GM12878 (cell line): ENCODE data around the gene SLC23A2. TPM values are rescaled to one million over a fixed set of nuclear protein-coding genes. Genes with fewer than 3 reads are reported as not detected.
A peak's percentile ranks its signal among the peaks of the same experiment; 100 is the strongest.

Experiments used
- ATAC-seq: fragments of 200-7000 bp; cut with Tn5 transposase; 3 replicates; pipeline ENCODE4 v1.9.1; 2020; ENCODE audit warnings: mild to moderate bottlenecking, moderate library complexity
- BruUV-seq: library from RNA; stranded (reverse); fragments of 400-500 nt; replicated peaks from 2 replicates; lab custom pipeline; 2021; lab: Mats Ljungman, UMichigan
- CTCF ChIA-PET: fragments of 300-600 bp; sonication (Branson Sonifier 250); formaldehyde crosslinking; extraction: SDS; loops from one replicate; lab custom pipeline; 2021; ENCODE audit warnings: inconsistent platforms; lab: Yijun Ruan, JAX
- POLR2A ChIA-PET: fragments of 350-600 bp; formaldehyde crosslinking; extraction: SDS; loops from one replicate; lab custom pipeline; 2021; ENCODE audit warnings: inconsistent platforms; lab: Charles Lee
- RAD21 ChIA-PET: fragments of 300-600 bp; sonication (Branson Sonifier 250); formaldehyde crosslinking; loops from one replicate; lab custom pipeline; 2023; ENCODE audit warnings: antibody characterized with exemption; ENCODE audit not compliant: unreplicated experiment; lab: Charles Lee
- SMC1A ChIA-PET: fragments of 300-600 bp; sonication (Branson Sonifier 250); formaldehyde crosslinking; loops from one replicate; lab custom pipeline; 2023; ENCODE audit not compliant: unreplicated experiment, uncharacterized antibody; lab: Charles Lee
- DNase-seq: peaks from one replicate; pipeline ENCODE4 v3.0.0-alpha.2; 2011; ENCODE audit warnings: low read depth, low spot score
- FAIRE-seq: peaks from 3 replicates; lab custom pipeline; 2011; peaks lifted over from hg19 to GRCh38; lab: Jason Lieb, UNC
- H2AFZ ChIP-seq: 2 replicates; pipeline ENCODE4 v1.6.0; 2011; ENCODE audit warnings: low read depth, low read length, control low read depth; ENCODE audit not compliant: control insufficient read depth
- H3K27ac ChIP-seq: 2 replicates; pipeline ENCODE4 v1.5.1; 2011; ENCODE audit warnings: control low read depth; ENCODE audit not compliant: control insufficient read depth, insufficient read depth
- H3K27me3 ChIP-seq, 2 experiments: replicated peaks in 1 of 2; 2 replicates each; pipeline versions ENCODE4 v1.6.0 to v1.6.1; 2011; ENCODE audit warnings: low read length in 1 of 2; ENCODE audit not compliant: control insufficient read depth in 2 of 2, insufficient read depth in 2 of 2
- H3K36me3 ChIP-seq, 2 experiments: 2 replicates each; pipeline ENCODE4 v1.5.1; 2011; ENCODE audit warnings: low read length in 1 of 2; ENCODE audit not compliant: control insufficient read depth in 2 of 2, insufficient read depth in 2 of 2
- H3K4me1 ChIP-seq: 2 replicates; pipeline ENCODE4 v1.6.1; 2011; ENCODE audit warnings: mild to moderate bottlenecking, low read length, moderate library complexity, mixed read lengths; ENCODE audit not compliant: control insufficient read depth, insufficient read depth
- H3K4me2 ChIP-seq: 2 replicates; pipeline ENCODE4 v1.6.0; 2011; ENCODE audit warnings: control low read depth; ENCODE audit not compliant: control insufficient read depth, insufficient read depth
- H3K4me3 ChIP-seq: fragments of 200-600 bp; sonication (generic); 2 replicates; pipeline ENCODE4 v1.5.1; 2016
- H3K79me2 ChIP-seq: 2 replicates; pipeline ENCODE4 v1.6.0; 2011; ENCODE audit warnings: low read length; ENCODE audit not compliant: control insufficient read depth, insufficient read depth
- H3K9ac ChIP-seq: 2 replicates; pipeline ENCODE4 v1.8.0; 2011; ENCODE audit warnings: low read length, control low read depth, mixed read lengths; ENCODE audit not compliant: control insufficient read depth, insufficient read depth
- H3K9me3 ChIP-seq: replicated peaks from 3 replicates; pipeline ENCODE4 v1.5.1; 2011; ENCODE audit warnings: mild to moderate bottlenecking, low read length; ENCODE audit not compliant: control insufficient read depth, insufficient read depth
- H4K20me1 ChIP-seq: 2 replicates; pipeline ENCODE4 v1.6.0; 2011; ENCODE audit not compliant: control insufficient read depth, insufficient read depth
- ATF2 ChIP-seq: IDR thresholded peaks from 2 replicates; pipeline ENCODE4 v1.6.1; 2012; ENCODE audit warnings: low read length, inconsistent platforms
- CEBPB ChIP-seq, 2 experiments: fragments of 150-350 bp in 1 of 2; IDR thresholded peaks; 2 replicates each; pipeline ENCODE4 v1.6.1; 2012 to 2014; ENCODE audit warnings: low read depth in 2 of 2, low read length in 2 of 2, borderline replicate concordance in 1 of 2, inconsistent platforms in 1 of 2
- CHD1 ChIP-seq: IDR thresholded peaks from 2 replicates; pipeline ENCODE4 v1.6.1; 2012; ENCODE audit warnings: low read depth, low read length, improper control_type of control experiment
- E4F1 ChIP-seq: fragments of 450-650 bp; IDR thresholded peaks from 2 replicates; pipeline ENCODE4 v1.6.1; 2018; ENCODE audit warnings: borderline replicate concordance, mild to moderate bottlenecking; ENCODE audit not compliant: partially characterized antibody
- IKZF1 ChIP-seq: fragments of 450-650 bp; conservative IDR thresholded peaks from 2 replicates; pipeline ENCODE4 v1.6.1; 2017; ENCODE audit warnings: antibody characterized with exemption, mild to moderate bottlenecking
- IRF4 ChIP-seq: IDR thresholded peaks from 2 replicates; pipeline ENCODE4 v1.6.1; 2011; ENCODE audit warnings: low read depth, low read length
- KAT2A ChIP-seq: conservative IDR thresholded peaks from 2 replicates; pipeline ENCODE4 v1.6.1; 2011; ENCODE audit warnings: low read depth, low read length; ENCODE audit not compliant: control insufficient read depth
- NR2C2 ChIP-seq: IDR thresholded peaks from 2 replicates; pipeline ENCODE4 v1.6.1; 2011; ENCODE audit warnings: borderline replicate concordance, low read depth; ENCODE audit not compliant: control insufficient read depth, insufficient read length
- RB1 ChIP-seq: fragments of 450-650 bp; formaldehyde crosslinking; IDR thresholded peaks from 2 replicates; pipeline ENCODE4 v1.6.1; 2017; ENCODE audit warnings: mild to moderate bottlenecking, borderline replicate concordance
- RFX5 ChIP-seq: IDR thresholded peaks from 2 replicates; pipeline ENCODE4 v1.6.1; 2011; ENCODE audit warnings: low read depth, low read length, improper control_type of control experiment
- SIN3A ChIP-seq: IDR thresholded peaks from 2 replicates; pipeline ENCODE4 v1.6.1; 2012; ENCODE audit warnings: low read depth, low read length, improper control_type of control experiment
- SIX5 ChIP-seq: IDR thresholded peaks from 2 replicates; pipeline ENCODE4 v1.6.1; 2011; ENCODE audit warnings: mild to moderate bottlenecking, low read depth, low read length, moderate library complexity; ENCODE audit not compliant: severe bottlenecking
- SKIL ChIP-seq: fragments of 450-650 bp; IDR thresholded peaks from 2 replicates; pipeline ENCODE4 v1.6.1; 2017; ENCODE audit warnings: mild to moderate bottlenecking, low read depth, inconsistent platforms; ENCODE audit not compliant: poor library complexity, severe bottlenecking
- SP1 ChIP-seq: IDR thresholded peaks from one replicate; pipeline ENCODE4 v1.6.1; 2011; ENCODE audit warnings: low read depth, low read length
- SUPT20H ChIP-seq: IDR thresholded peaks from 2 replicates; pipeline ENCODE4 v1.6.1; 2011; ENCODE audit warnings: low read depth, mild to moderate bottlenecking, low read length, moderate library complexity, borderline replicate concordance; ENCODE audit not compliant: control insufficient read depth
- TAF1 ChIP-seq: IDR thresholded peaks from 2 replicates; pipeline ENCODE4 v1.6.1; 2011; ENCODE audit warnings: mild to moderate bottlenecking, low read depth, low read length, borderline replicate concordance
- TARDBP ChIP-seq: IDR thresholded peaks from 2 replicates; pipeline ENCODE4 v1.6.1; 2016; ENCODE audit warnings: borderline replicate concordance
- WRNIP1 ChIP-seq: IDR thresholded peaks from 2 replicates; pipeline ENCODE4 v1.6.1; 2011; ENCODE audit warnings: low read depth, low read length, improper control_type of control experiment, borderline replicate concordance
- ZNF622 ChIP-seq: fragments of 450-650 bp; IDR thresholded peaks from 2 replicates; pipeline ENCODE4 v1.6.1; 2017; ENCODE audit warnings: mild to moderate bottlenecking, inconsistent platforms
- WGBS: methylation state at CpG from one replicate; pipeline ENCODE4 v1.1.6; 2016; ENCODE audit warnings: low lambda C conversion rate; ENCODE audit not compliant: insufficient replicate concordance, insufficient coverage; ENCODE audit errors: missing lambda C conversion rate; 5-methylcytosine and 5-hydroxymethylcytosine counted together
- in situ Hi-C: fragments of 300-500 bp; cut with MboI; formaldehyde crosslinking; loops from 9 replicates; pipeline ENCODE4 v1.14.3; 2018; ENCODE audit warnings: mixed read lengths
- intact Hi-C: fragments of 100-400 bp; cut with micrococcal nuclease; formaldehyde crosslinking; loops from one replicate; pipeline ENCODE4 v1.14.2; 2022; ENCODE audit not compliant: unreplicated experiment
- polyA plus RNA-seq, 11 experiments: library from polyadenylated mRNA; depleted of rRNA in 4 of 11; unstranded in 6 of 11; stranded (reverse) in 5 of 11; fragments of >200 nt; fragmentation: Nextera tagmentation in 4 of 11; fragmentation: Illumina TruSeq in 1 of 11; extraction: Ambion mirVana in 4 of 11; extraction: Trizol in 1 of 11; gene quantifications; 1 replicate in 1 of 11; 2 replicates in 10 of 11; pipeline versions ENCODE4 v1.2.1 to v1.2.3, GENCODE V29; 2011 to 2016; ENCODE audit warnings: inconsistent platforms in 2 of 11, missing spikeins in 2 of 11, low read depth in 1 of 11
- total RNA-seq, 4 experiments: library from RNA; depleted of rRNA in 3 of 4; stranded (reverse); fragments of >200 nt in 3 of 4; fragmentation: Illumina TruSeq in 1 of 4; extraction: Trizol in 1 of 4; gene quantifications; 2 replicates each; pipeline versions ENCODE4 v1.2.1 to v1.2.3, GENCODE V29; 2013 to 2021

The SLC23A2 gene
- total and polyA plus RNA-seq, 10 of the 15 experiments (the other 5 are each of a cell fraction or from before 2014, with no cell fraction given), result 4.4 to 56.1 (median 35.5) TPM

DNA sequence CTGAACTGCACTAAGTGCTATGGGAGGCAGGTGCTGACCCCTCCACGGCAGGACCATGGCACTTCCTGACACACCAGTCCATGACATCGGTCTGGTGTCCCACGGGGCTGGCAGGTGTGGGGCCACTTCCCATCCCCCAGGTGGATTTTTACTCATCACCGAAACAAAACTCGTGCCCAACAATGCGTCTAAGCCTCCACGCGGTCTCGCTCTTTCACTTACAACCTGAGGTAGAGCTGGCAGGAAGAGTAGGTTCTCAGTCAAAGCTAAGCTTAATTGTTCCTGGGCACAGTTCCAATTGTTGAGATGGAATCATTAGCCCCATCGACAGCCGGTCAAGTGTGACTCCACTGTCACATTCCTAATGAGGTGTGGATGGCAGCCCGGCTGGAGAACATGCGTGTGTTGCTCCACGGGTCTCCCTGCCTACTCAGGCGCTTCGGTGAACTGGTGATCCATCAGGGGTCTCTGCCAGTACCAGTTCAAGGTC, 125.7 kb downstream of the SLC23A2 start:
- Histone ChIP-seq H3K36me3 (peaks cover 0 to 13% of the 10 kb centered on the region in 2 experiments; a peak in 2 of 4 replicates), H2AFZ (0 out of 2 replicates have a peak overlapping the region, but pooled peaks have one; percentile 5), H3K27me3 (no peaks in the 10 kb centered on the region), H3K79me2 (no peaks in the 10 kb centered on the region), H3K9ac (no peak overlapping the region), H3K9me3 (no peaks in the 10 kb centered on the region), H4K20me1 (no peaks in the 10 kb centered on the region), H3K4me3 (no peak overlapping the region), H3K4me1 (peaks cover 4% of the 10 kb centered on the region), H3K27ac (peak overlapping the region; percentile 20; the same call in 1 of the 2 replicates), H3K4me2 (peak overlapping the region; percentile 21)
- WGBS, result 25% methylated on average over 16 of the region's 16 CpGs
- BruUV-seq, result no TSS peak
- in situ Hi-C loops, result no loop called here
- SMC1A ChIA-PET, result interaction anchor here (1.0 to 2.8 kb wide), 6 partner anchors 9 to 226 kb away, joined by 3 to 8 read pairs (median 4); no protein-coding TSS in a partner anchor
- FAIRE-seq (no peak), ATAC-seq (peak; percentile 88), DNase-seq (peak; percentile 58)
- CTCF ChIA-PET, result interaction anchor here (0.8 to 1.3 kb wide), 5 partner anchors 9 to 224 kb away, joined by 3 to 5 read pairs (median 3); no protein-coding TSS in a partner anchor
- intact Hi-C loops, result loop anchor here (10.0 kb wide), 1 partner anchor 79 kb away; no protein-coding TSS in a partner anchor
- RAD21 ChIA-PET, result interaction anchor here (0.8 to 1.4 kb wide), 2 partner anchors 73 to 251 kb away, joined by 3 to 4 read pairs; partner anchors contain the start of gene CDS2
- POLR2A ChIA-PET, result interaction anchor here (1.6 kb wide), 1 partner anchor 62 kb away, joined by 4 read pairs; no protein-coding TSS in a partner anchor
- no peak for TF ChIP-seq CHD1
- TF ChIP-seq KAT2A, result no peak
- TF ChIP-seq SUPT20H, result no peak
- no peak for TF ChIP-seq NR2C2
- TF ChIP-seq IKZF1, result peak; percentile 69
- TF ChIP-seq TARDBP, result no peak
- TF ChIP-seq ATF2, result no peak
- TF ChIP-seq SKIL, result no peak
- TF ChIP-seq WRNIP1, result no peak
- TF ChIP-seq CEBPB (IDR thresholded peaks at IDR 0.05; ENCODE audit: borderline replicate concordance in 1 of 2, low read depth in 2 of 2, low read length in 2 of 2), result no peak
- TF ChIP-seq E4F1, result no peak
- no peak for TF ChIP-seq RFX5
- no peak for TF ChIP-seq TAF1
- no peak for TF ChIP-seq ZNF622
- TF ChIP-seq SP1, result no peak
- TF ChIP-seq SIN3A, result no peak
- TF ChIP-seq SIX5, result no peak
- no peak for TF ChIP-seq RB1
- TF ChIP-seq IRF4, result no peak
